ENCODE results near the gene NOTUM. TPM values are rescaled to one million over a fixed set of nuclear protein-coding genes. Genes with fewer than 3 reads are reported as not detected.
"Not testable (repeated sequence)": the region's sequence is repeated elsewhere in the genome, so short reads cannot be mapped to it uniquely, and the experiment has no call there.

The NOTUM gene
- total RNA-seq, 2 experiments from 2014 or later: 0.41 to 0.49 TPM

DNA sequence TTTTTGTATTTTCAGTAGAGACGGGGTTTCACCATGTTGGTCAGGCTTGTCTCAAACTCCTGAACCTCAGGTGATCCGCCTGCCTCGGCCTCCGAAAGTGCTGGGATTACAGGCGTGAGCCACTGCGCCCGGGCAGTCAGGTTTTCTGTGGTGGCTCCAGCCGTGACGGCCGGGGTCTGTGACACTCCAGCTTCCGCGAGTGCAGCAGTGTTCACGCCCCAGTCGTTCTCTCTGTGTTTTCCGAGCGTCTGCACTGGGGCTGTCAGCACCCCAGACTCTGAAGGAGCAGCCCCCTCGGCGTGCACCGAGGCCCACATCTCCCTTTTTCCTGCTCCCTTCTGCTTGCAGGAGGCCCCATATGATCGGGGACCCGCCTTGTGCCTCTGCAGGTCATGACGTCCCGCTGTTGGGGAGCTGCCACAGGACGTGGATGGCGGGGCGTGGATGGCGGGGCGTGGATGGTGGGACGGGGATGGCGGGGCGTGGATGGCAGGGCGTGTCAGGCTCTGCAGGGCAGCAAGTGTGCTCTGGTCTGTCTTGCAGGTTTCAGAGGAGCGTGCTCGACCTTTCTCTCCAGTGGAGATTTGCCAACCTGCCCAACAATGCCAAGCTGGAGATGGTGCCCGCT, 22.1 kb upstream of the NOTUM start:
- no peaks in the 10 kb centered on the region for H3K27me3 Mint-ChIP-seq
- H3K27ac Mint-ChIP-seq: no peak overlapping the region

GRCh38 chr17:81981511-81981910, 20.5 kb upstream of the NOTUM start:
- H3K27ac Mint-ChIP-seq; H3K9me3 Mint-ChIP-seq; DNase-seq; intact Hi-C loops (cut with micrococcal nuclease); ATAC-seq; H3K27me3 Mint-ChIP-seq; H3K4me3 Mint-ChIP-seq: not testable (repeated sequence)
- Mint-ChIP-seq H3K36me3 (ENCODE audit: low read depth) (peaks cover 13% of the 10 kb centered on the region), H3K4me1 (ENCODE audit: low read depth) (peaks cover 16% of the 10 kb centered on the region)
- POLR2A ChIA-PET: interaction anchor here (1.8 kb wide), 1 partner anchor 49 kb away, joined by 5 read pairs; no protein-coding TSS in a partner anchor
- CTCF ChIA-PET: interaction anchor here (0.8 to 2.0 kb wide), 4 partner anchors 22 to 49 kb away, joined by 3 to 6 read pairs (median 3); no protein-coding TSS in a partner anchor

More for the DNA sequence above, 22.1 kb upstream of the NOTUM start:
- ChIA-PET CTCF (no interaction called here), POLR2A (interaction anchor here (0.7 to 1.8 kb wide), 2 partner anchors 47 to 1216 kb away, joined by 3 to 5 read pairs; no protein-coding TSS in a partner anchor)
- TF ChIP-seq CTCF (IDR thresholded peaks at IDR 0.05): no peak
- Mint-ChIP-seq H3K4me3 (no peak overlapping the region), H3K4me1 (ENCODE audit: low read depth) (peaks cover 16% of the 10 kb centered on the region), H3K9me3 (no peaks in the 10 kb centered on the region), H3K36me3 (ENCODE audit: low read depth) (peaks cover 13% of the 10 kb centered on the region)
- DNase-seq (no peak), ATAC-seq (no peak)
- intact Hi-C loops (cut with micrococcal nuclease): no loop called here

- Mint-ChIP-seq H3K36me3 (ENCODE audit: low read depth) (peaks cover 13% of the 10 kb centered on the region), H3K9me3 (no peaks in the 10 kb centered on the region), H3K27me3 (no peaks in the 10 kb centered on the region), H3K4me3 (no peak overlapping the region), H3K4me1 (ENCODE audit: low read depth) (peaks cover 22% of the 10 kb centered on the region), H3K27ac (no peak overlapping the region)
- POLR2A ChIA-PET: interaction anchor here (1.4 kb wide), 1 partner anchor 13 kb away, joined by 5 read pairs; no protein-coding TSS in a partner anchor
- DNase-seq: no peak
- intact Hi-C loops (cut with micrococcal nuclease): no loop called here
- CTCF ChIA-PET: interaction anchor here (1.0 to 2.0 kb wide), 4 partner anchors 21 to 50 kb away, joined by 3 to 6 read pairs (median 3); no protein-coding TSS in a partner anchor
- no peak for ATAC-seq
- no peak for TF ChIP-seq CTCF (IDR thresholded peaks at IDR 0.05)
Measured at GRCh38 chr17:81980707-81981343, 19.8 kb upstream of the NOTUM start.

GRCh38 chr17:81980122-81980521, 19.1 kb upstream of the NOTUM start:
- intact Hi-C loops (cut with micrococcal nuclease): no loop called here
- ChIA-PET CTCF (interaction anchor here (1.0 to 2.1 kb wide), 5 partner anchors 21 to 50 kb away, joined by 3 to 13 read pairs (median 3); no protein-coding TSS in a partner anchor), POLR2A (interaction anchor here (0.6 to 1.4 kb wide), 2 partner anchors 13 to 296 kb away, joined by 3 to 5 read pairs; no protein-coding TSS in a partner anchor)
- no peak for TF ChIP-seq CTCF (IDR thresholded peaks at IDR 0.05)
- peaks cover 22% of the 10 kb centered on the region for H3K4me1 Mint-ChIP-seq (ENCODE audit: low read depth)
- H3K27me3 Mint-ChIP-seq: no peaks in the 10 kb centered on the region
- no peaks in the 10 kb centered on the region for H3K9me3 Mint-ChIP-seq
- peaks cover 11% of the 10 kb centered on the region for H3K36me3 Mint-ChIP-seq (ENCODE audit: low read depth)
- H3K4me3 Mint-ChIP-seq: no peak overlapping the region
- no peak for DNase-seq
- ATAC-seq: no peak
- H3K27ac Mint-ChIP-seq: no peak overlapping the region

DNA sequence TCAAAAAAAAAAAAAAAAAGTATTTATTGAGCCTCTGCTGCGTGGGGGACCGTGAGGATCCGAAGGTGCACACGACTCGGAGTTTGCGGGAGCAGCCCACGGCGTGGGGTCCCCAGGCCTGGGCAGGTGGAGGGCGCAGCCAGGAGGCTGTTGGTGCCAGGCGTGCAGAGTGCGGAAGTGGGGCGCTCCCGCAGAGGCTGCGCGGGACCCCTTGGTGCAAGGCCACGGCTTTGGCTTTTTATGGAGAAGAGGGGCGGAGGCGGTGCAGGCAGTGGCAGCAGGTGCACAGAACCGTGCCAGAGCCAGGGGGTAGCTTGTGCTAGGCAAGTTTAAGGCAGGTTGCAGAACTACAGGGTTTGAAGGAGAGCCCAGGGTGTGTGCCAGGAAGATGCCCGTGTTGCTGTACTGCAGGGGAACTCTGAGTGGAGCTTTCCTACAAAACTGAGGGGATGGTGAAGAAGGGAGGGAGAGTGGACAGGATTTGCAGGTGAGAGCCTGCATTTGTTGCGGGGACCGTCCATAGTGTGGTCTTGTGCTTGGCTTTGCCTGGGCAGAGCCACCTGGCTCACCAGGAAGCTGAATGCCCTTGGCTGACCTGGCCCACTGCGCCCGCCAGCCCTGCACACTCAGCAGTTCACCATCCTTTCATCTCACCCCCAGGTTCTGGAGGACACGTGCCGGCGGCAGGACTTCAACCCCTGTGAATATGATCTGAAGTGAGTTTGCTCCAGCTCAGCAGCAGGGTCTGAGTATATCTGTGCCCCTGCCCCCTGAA, 17.7 kb upstream of the NOTUM start:
- peaks cover 8% of the 10 kb centered on the region for H3K36me3 Mint-ChIP-seq (ENCODE audit: low read depth)
- H3K9me3 Mint-ChIP-seq: peaks cover 1% of the 10 kb centered on the region
- POLR2A ChIA-PET: interaction anchor here (0.5 to 1.2 kb wide), 6 partner anchors 12 to 314 kb away, joined by 3 to 5 read pairs (median 4); no protein-coding TSS in a partner anchor
- CTCF ChIA-PET: interaction anchor here (1.2 to 2.1 kb wide), 2 partner anchors 19 to 42 kb away, joined by 4 to 13 read pairs; no protein-coding TSS in a partner anchor
- no peak for ATAC-seq
- H3K27ac Mint-ChIP-seq: no peak overlapping the region
- H3K4me1 Mint-ChIP-seq (ENCODE audit: low read depth): peaks cover 20% of the 10 kb centered on the region
- TF ChIP-seq CTCF (IDR thresholded peaks at IDR 0.05): no peak
- H3K4me3 Mint-ChIP-seq: peak overlapping the region; percentile 72
- no peaks in the 10 kb centered on the region for H3K27me3 Mint-ChIP-seq
- intact Hi-C loops (cut with micrococcal nuclease): no loop called here
- DNase-seq: no peak

All from activated CD8-positive, alpha-beta T cell treated with anti-CD3 and anti-CD28 coated beads for 36 hours (primary cell).